Astrocyte (in vitro differentiated cells and primary cell): ENCODE results near the gene CTU1.

ENCODE experiments used
- CTCF ChIP-seq: IDR thresholded peaks from 2 replicates; pipeline ENCODE4 v1.5.1; 2011; ENCODE audit warnings: low read depth, mild to moderate bottlenecking, inconsistent platforms, low read length, moderate library complexity; ENCODE audit not compliant: insufficient read depth
- EZH2 ChIP-seq: IDR thresholded peaks from 2 replicates; pipeline ENCODE4 v1.6.1; 2012; ENCODE audit warnings: mild to moderate bottlenecking, low read length, inconsistent platforms; ENCODE audit not compliant: insufficient read depth

GRCh38 chr19:51107406-51108065, 673 bp downstream of the CTU1 start:
- TF ChIP-seq EZH2 (no peak), CTCF (no peak)
